Measurements from ENCODE around the gene AGBL4.
"Not testable (repeated sequence)": the region's sequence is repeated elsewhere in the genome, so short reads cannot be mapped to it uniquely, and the experiment has no call there.

The AGBL4 gene

DNA sequence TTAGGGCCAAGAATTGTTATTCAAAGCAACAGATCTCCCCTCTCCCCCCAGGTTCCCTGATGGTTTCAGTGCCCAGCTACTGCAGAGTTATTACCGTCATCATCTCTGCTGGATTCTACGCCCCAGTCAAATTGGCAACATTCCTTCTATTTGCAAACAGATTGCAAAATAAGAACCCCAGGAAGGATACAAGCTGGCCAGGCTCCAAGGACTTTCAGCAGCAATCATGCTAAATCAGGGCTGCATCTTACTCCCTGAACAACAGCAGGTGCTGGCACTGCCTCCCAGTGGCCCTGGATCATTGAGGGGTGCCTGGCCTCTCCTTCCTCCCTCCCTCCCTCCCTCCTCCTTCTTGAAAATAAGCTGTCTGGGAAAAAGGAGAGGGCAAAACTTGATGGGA, 725.5 kb downstream of the AGBL4 start:
- no peak for DNase-seq

DNA sequence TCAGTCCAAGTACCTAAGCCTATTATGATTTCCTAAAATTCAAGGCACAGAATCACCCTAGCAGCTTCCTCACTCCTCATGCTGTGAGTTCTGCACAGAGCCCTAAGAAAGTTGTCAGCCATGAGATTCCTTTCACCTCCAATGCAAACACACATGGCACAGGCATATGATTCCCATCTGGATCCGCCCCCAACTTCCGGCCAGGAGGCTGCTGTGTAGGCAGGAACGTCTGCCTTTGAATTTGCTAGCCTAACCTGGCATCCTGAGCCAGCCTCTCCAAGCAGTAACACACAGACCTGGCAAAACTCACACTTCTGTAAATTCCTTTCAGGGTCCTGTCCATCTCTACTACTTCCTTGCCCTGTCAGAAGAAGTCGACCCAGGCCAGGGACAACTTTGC, 726.0 kb downstream of the AGBL4 start:
- DNase-seq = no peak

DNA sequence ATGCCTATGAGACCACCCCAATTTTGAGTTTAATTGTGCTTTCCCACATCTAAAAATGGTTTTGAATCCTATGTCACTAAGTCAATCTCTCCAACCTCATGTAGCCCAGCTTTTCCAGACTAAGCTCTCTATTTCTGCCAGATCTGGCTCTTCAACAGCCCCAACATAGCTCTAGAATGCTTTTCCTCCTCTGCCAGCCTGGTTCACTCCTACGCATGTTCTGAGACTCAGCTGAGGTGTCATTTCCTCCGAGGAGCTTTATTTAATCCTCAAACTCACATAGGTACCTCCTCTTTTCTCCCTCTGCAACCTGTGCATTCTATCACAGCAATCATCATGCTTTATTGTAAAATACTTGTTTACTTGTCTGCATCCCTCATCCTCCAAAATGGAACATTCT, 729.2 kb downstream of the AGBL4 start:
- DNase-seq = no peak

DNA sequence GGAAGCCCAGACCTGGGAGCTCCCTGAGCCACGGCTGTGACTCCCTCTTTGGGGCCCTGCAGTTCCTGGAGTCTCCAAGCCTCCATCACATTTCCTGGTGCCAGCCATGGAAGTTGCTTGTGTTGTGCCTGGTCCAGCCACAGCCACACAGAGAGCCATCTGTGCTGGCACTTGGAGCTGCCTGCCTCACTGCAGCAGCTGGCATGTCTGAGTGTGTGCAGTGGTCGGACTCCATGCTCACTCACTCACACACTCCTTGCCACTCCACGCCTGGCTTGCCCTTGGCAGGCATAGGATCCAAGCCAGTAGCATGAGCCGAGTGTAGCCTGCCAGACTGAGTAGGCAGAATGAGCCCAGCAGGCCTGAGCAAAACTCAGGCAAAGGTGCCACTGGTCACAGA, 730.7 kb downstream of the AGBL4 start:
- no peak for DNase-seq

GRCh38 chr1:49257211-49258049, 766.3 kb downstream of the AGBL4 start:
- not testable (repeated sequence) for DNase-seq

GRCh38 chr1:49252917-49253316, 770.8 kb downstream of the AGBL4 start:
- DNase-seq = no peak

- DNase-seq = no peak
Measured at GRCh38 chr1:49251019-49251784, 772.6 kb downstream of the AGBL4 start.

DNA sequence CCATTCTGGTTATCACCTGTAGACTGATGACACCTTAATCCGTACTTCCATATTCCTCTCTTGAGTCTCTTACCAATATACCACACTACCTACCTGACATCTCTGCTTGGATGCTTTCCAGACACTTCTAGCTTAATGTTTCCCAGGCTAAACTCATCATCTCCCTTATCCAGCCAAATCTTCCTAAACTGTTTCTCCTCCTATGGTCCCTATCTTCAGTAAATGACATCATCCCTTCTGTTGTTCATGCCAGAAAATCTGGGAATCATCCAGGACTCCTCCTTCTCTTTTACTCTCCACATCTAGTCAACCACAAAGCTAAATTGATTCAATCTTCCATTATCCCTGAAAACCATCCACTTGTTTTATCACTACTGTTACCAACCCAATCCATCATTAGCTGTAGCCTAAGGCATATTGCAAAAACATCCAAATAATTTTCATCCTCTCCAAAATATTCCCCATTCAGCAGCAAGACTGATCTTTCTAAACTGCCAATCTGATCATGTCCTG, 783.0 kb downstream of the AGBL4 start:
- no peak for DNase-seq

GRCh38 chr1:49234988-49235387, 788.8 kb downstream of the AGBL4 start:
- DNase-seq = no peak

DNA sequence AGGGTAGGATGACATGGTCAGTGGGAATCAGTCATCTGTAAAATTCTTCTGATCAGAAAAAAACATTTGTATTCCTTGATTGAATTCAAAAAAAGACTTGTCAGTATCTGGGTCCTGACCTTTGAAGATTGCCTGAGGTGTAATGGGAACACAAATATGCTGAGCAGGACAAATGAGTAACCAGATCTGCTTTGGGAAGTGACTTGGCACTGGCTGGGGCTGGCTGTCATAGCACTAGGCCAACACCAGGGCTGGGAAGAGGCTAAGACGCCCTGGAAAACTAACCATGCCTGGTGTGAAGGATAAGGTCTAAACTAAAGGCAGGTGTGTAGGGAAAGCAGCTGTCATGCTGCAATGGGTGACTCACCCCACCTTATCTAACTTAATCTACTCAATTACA, 794.2 kb downstream of the AGBL4 start:
- DNase-seq = no peak

DNA sequence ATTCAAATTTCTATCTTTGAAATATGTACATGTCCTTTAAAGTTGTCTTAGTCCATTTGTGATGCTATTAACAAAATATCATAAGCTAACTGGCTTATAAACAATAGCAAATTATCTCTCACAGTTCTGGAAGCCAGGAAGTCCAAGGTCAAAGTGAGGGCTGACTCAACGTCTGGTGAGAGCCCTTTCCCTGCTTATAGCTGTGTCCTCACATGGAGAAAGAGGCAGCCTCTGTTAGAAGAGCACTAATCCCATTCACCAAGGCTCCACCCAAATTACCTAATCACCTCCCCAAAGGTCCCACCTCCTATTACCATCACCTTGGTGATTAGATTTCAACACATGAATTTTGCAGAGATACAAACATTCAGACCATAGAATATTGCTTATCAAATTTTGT, 797.0 kb downstream of the AGBL4 start:
- DNase-seq = no peak

GRCh38 chr1:49225464-49225863, 798.3 kb downstream of the AGBL4 start:
- DNase-seq = no peak

DNA sequence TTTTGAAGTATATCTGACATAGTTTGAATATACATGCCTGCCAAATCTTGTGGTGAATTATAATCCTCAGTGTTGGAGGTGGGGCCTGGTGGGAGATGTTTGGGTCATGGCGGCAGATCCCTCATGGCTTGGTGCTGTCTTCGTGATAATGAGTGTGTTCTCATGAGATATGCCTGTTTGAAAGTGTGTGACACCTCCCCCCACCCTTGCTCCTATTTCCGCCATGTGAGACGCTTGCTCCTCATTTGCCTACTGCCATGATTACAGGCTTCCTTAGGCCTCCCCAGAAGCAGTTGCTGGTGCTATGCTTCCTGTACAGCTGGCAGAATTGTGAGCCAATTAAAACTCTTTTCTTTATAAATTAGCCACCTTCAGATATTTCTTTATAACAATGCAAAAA, 810.5 kb downstream of the AGBL4 start:
- DNase-seq = no peak

GRCh38 chr1:49208712-49209111, 815.0 kb downstream of the AGBL4 start:
- no peak for DNase-seq

- no peak for DNase-seq
Measured at GRCh38 chr1:49204720-49205119, 819.0 kb downstream of the AGBL4 start.

GRCh38 chr1:49200738-49201137, 823.0 kb downstream of the AGBL4 start:
- no peak for DNase-seq

GRCh38 chr1:49199564-49199963, 824.2 kb downstream of the AGBL4 start:
- DNase-seq = no peak

GRCh38 chr1:49197081-49197480, 826.7 kb downstream of the AGBL4 start:
- no peak for DNase-seq

DNA sequence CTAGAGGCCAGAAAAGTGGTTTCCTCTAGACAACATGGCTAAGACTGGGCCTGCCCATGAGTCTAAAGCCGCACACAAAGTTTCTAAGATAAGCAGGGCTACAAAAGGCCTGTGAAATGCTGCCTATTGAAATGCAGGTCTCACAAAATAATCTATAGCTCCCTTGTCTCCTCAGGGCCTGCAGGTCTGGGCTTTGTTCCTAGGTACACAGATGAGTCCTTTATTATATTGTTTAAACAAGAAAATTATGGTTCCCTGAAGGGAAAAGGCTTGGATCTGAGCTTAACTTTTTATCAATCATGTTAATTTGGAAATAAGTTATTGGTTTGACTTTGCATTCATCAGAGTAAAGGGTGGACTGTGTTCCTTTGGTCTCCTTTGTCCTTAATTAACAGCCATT, 833.6 kb downstream of the AGBL4 start:
- no peak for DNase-seq

DNA sequence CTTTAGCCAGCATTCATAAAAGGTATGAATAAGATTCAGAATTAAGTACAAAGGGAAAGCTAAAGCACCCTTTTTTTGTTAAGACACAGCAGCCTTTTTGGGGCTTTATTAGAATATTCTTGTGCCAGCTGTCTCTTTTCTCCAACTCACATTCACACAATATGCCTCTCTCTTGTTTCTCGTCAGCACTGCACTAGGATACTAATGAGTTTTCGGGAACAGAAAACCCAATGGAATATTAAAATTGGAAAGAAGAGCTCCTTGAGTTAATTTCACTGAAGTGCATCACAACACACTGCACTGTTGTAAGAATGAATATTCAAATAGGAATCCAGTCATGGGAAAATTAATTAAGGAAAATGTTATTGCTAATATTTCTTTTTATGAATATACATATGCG, 836.7 kb downstream of the AGBL4 start:
- DNase-seq = no peak

GRCh38 chr1:49185450-49185980, 838.2 kb downstream of the AGBL4 start:
- no peak for DNase-seq

GRCh38 chr1:49183489-49183888, 840.3 kb downstream of the AGBL4 start:
- DNase-seq = no peak

DNA sequence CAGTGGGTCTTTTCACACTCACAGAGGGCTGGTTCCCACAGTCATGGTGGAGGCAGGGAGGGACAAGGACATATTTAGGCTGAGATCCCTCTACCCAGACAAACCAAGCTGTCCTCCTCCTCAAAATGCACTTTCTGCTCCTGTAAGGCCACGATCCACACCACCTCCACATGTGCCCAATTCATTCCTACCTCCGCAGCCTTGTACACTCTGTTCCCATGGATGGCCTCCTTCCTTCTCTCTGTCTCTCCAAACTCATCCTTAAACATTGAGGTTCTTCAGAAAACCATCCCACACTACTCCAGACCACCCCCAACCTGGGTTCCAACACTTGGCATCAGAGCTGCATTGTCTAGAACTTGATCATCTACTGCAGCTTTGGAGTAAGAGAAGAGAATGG, 842.7 kb downstream of the AGBL4 start:
- DNase-seq = no peak
